Fibroblast of lung (primary cell): ENCODE data around the gene CRLF2.

Experiments used
- EZH2 ChIP-seq: IDR thresholded peaks from 2 replicates; pipeline ENCODE4 v1.5.1; 2012; ENCODE audit warnings: low read length, control low read depth, mild to moderate bottlenecking; ENCODE audit errors: missing control alignments
- TF ChIP-seq, protein P1 (sequence below), 2 donors: IDR thresholded peaks in 1 of 2; conservative IDR thresholded peaks in 1 of 2; 1 replicate in 1 of 2; 2 replicates in 1 of 2; pipeline ENCODE4 v1.5.1; 2011 to 2012; ENCODE audit warnings: low read length in 2 of 2, control low read depth in 1 of 2, inconsistent platforms in 1 of 2, low read depth in 1 of 2, mild to moderate bottlenecking in 1 of 2

DNA sequence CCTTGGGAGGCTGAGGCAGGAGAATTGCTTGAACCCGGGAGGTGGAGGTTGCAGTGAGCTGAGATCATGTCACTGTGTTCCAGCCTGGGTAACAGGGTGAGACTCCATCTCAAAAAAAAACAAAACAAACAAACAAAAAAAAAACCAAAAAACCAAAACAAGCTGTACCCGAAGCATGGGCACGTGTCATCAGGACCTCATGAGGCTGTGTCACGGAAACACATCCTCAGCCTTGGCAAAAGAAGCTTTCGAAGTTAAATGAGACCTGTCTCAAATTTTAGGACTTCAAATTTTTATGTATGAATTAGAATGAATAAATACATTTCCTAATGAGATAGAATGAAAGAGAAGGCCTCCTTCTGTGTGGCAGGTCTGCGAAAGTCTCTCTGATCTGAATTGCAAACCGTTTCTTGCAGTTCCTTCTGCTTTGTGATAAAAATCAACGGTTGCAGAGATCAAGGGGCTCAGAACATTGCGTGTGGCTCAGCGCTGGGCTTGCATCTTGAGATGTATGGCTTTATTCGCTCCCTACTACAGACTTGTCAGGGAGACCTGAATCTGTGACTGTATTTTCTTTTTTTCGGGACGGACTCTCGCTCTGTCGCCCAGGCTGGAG is 19.5 kb upstream of the CRLF2 start:
- TF ChIP-seq, protein P1, sequence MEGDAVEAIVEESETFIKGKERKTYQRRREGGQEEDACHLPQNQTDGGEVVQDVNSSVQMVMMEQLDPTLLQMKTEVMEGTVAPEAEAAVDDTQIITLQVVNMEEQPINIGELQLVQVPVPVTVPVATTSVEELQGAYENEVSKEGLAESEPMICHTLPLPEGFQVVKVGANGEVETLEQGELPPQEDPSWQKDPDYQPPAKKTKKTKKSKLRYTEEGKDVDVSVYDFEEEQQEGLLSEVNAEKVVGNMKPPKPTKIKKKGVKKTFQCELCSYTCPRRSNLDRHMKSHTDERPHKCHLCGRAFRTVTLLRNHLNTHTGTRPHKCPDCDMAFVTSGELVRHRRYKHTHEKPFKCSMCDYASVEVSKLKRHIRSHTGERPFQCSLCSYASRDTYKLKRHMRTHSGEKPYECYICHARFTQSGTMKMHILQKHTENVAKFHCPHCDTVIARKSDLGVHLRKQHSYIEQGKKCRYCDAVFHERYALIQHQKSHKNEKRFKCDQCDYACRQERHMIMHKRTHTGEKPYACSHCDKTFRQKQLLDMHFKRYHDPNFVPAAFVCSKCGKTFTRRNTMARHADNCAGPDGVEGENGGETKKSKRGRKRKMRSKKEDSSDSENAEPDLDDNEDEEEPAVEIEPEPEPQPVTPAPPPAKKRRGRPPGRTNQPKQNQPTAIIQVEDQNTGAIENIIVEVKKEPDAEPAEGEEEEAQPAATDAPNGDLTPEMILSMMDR (conservative IDR thresholded peaks at IDR 0.05 in 1 of 2, IDR thresholded peaks at IDR 0.05 in 1 of 2; ENCODE audit: low read depth in 1 of 2, low read length in 2 of 2): no peak
- no peak for TF ChIP-seq EZH2
